Tibial nerve (tissue), 4 donors: ENCODE measurements around the gene RCAN1.

ENCODE experiments used
- CTCF ChIP-seq, 5 experiments: fragments of 200-600 bp in 3 of 5; fragments of 450-650 bp in 2 of 5; sonication (generic) in 3 of 5; IDR thresholded peaks; one replicate each; pipeline ENCODE4 v1.5.1; 2016 to 2019; ENCODE audit warnings: antibody characterized with exemption in 5 of 5, mild to moderate bottlenecking in 3 of 5, moderate library complexity in 2 of 5
- EP300 ChIP-seq, 2 donors: sonication (generic); formaldehyde crosslinking; IDR thresholded peaks; one replicate each; pipeline ENCODE4 v1.6.1; 2017; ENCODE audit warnings: antibody characterized with exemption in 2 of 2, mild to moderate bottlenecking in 1 of 2
- POLR2A ChIP-seq, 2 donors: fragments of 450-650 bp; IDR thresholded peaks; one replicate each; pipeline ENCODE4 v1.6.1; 2017; ENCODE audit warnings: antibody characterized with exemption in 2 of 2, mild to moderate bottlenecking in 2 of 2, moderate library complexity in 2 of 2

GRCh38 chr21:34582506-34583150 lies 32.3 kb downstream of the RCAN1 start:
- TF ChIP-seq EP300 (IDR thresholded peaks at IDR 0.05) (no peak), POLR2A (IDR thresholded peaks at IDR 0.05) (no peak), CTCF (IDR thresholded peaks at IDR 0.05) (peak in 3 of 5 experiments; percentile 31 to 41 (median 40))
